ENCODE measurements around the gene CDH6. TPM values are rescaled to one million over a fixed set of nuclear protein-coding genes. Genes with fewer than 3 reads are reported as not detected.

The CDH6 gene
- total RNA-seq, 2 donors from 2014 or later, result 1.1 to 2.2 TPM

DNA sequence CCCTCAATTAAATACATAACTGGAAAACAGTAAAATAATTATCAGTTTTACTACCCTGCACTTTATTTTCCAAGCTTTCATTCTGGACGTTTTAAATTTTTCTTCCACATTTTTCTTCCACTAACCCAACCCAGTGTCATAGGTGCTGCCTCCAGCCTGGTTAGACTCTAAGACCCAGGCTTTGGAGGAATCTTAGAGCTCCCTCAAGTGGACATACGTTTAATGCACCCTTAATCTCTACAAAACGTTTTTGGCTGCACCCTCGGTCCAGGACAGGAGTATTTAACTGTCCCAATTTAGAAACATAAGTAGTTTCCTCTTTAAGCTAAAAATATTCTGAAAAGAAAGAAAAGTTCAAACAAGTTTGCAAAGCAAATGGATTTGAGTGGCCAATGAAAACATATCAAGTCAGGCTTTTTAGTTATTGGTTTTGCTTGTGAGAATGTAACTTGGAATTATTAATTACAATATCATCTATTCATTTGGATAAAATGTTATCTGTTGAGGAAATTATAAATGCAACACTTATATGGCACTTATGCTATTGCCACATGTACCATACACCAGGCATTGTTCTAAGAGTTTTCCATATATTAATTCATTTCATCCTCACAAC lies 38.9 kb downstream of the CDH6 start:
- TF ChIP-seq, protein P1, sequence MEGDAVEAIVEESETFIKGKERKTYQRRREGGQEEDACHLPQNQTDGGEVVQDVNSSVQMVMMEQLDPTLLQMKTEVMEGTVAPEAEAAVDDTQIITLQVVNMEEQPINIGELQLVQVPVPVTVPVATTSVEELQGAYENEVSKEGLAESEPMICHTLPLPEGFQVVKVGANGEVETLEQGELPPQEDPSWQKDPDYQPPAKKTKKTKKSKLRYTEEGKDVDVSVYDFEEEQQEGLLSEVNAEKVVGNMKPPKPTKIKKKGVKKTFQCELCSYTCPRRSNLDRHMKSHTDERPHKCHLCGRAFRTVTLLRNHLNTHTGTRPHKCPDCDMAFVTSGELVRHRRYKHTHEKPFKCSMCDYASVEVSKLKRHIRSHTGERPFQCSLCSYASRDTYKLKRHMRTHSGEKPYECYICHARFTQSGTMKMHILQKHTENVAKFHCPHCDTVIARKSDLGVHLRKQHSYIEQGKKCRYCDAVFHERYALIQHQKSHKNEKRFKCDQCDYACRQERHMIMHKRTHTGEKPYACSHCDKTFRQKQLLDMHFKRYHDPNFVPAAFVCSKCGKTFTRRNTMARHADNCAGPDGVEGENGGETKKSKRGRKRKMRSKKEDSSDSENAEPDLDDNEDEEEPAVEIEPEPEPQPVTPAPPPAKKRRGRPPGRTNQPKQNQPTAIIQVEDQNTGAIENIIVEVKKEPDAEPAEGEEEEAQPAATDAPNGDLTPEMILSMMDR (IDR thresholded peaks at IDR 0.05), result peak; percentile 34 to 74
- Histone ChIP-seq H3K36me3 (no peaks in the 10 kb centered on the region), H3K27me3 (no peaks in the 10 kb centered on the region), H3K4me3 (no peak overlapping the region), H3K4me1 (peaks cover 0 to 6% of the 10 kb centered on the region in 2 donors), H3K9me3 (no peaks in the 10 kb centered on the region), H3K27ac (peak overlapping the region in 1 of 2 donors; percentile 49)
- no peak for DNase-seq (ENCODE audit: low spot score)

DNA sequence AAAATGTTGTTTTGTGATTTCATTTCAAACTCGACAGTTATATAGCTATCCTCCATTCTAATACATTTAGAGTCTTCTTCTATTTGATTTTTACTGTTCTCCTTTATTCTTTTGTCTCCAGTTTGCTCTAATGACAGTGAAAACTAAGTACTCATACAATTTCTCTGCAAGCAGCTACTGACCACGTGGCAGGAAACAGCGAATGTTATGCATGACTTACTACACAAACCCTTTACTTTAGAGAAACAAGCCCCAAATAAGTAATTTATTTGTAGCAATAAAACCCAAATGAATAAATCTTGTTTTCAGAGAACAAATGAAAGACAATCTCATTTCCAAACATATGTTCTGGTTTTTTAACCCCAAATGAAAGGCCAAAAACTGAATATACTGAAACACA lies 41.9 kb downstream of the CDH6 start:
- TF ChIP-seq, protein P1 (IDR thresholded peaks at IDR 0.05), result no peak
- no peak overlapping the region for H3K4me3 ChIP-seq
- peaks cover 0 to 6% of the 10 kb centered on the region in 2 donors for H3K4me1 ChIP-seq
- no peaks in the 10 kb centered on the region for H3K36me3 ChIP-seq
- no peak for DNase-seq (ENCODE audit: low spot score)
- H3K9me3 ChIP-seq, result no peaks in the 10 kb centered on the region
- H3K27ac ChIP-seq, result no peak overlapping the region
- H3K27me3 ChIP-seq, result no peaks in the 10 kb centered on the region

DNA sequence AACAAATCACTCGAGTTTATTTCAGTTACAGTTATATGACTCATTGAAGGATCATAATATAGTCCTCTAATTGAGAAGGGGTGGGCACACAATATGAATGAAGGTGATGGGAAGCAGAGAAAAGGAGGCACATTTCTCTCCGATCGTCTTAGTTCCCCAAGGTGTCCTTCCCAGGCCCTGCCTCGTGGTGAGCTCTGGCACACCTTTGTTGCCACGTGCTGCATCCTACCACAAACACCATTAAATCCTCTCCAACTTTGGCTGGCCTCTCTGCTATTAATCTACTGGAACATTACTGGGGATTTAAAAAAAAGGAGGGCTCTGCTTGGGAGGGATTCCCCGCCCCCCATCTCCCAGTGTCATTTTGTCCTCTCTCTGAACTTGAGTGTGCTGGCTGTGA lies 42.9 kb downstream of the CDH6 start:
- H3K4me1 ChIP-seq, result peaks cover 0 to 6% of the 10 kb centered on the region in 2 donors
- H3K36me3 ChIP-seq, result no peaks in the 10 kb centered on the region
- no peaks in the 10 kb centered on the region for H3K9me3 ChIP-seq
- H3K27me3 ChIP-seq, result no peaks in the 10 kb centered on the region
- DNase-seq (ENCODE audit: low spot score), result no peak
- H3K4me3 ChIP-seq, result no peak overlapping the region
- no peak overlapping the region for H3K27ac ChIP-seq
- TF ChIP-seq, protein P1 (IDR thresholded peaks at IDR 0.05), result no peak

DNA sequence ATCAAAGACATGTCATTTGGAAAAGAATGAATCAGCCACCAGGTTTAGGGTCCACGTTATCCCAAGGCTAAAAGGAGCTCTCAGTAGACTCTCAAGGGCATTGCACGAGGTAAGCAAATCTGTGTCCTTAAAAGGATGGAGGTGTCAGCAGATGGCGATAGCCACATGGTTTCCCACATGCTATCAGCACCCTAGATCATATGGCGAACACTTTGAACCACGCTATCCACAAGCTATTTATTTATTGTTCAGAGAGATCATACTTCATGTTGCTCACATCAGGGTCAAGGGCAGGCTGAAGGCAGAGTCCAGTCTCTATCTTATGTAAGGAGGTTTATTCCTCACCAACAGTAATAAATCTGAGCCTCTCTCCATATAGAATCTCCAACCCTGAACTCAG lies 43.7 kb downstream of the CDH6 start:
- Histone ChIP-seq H3K36me3 (no peaks in the 10 kb centered on the region), H3K27ac (no peak overlapping the region), H3K4me1 (peaks cover 0 to 6% of the 10 kb centered on the region in 2 donors), H3K27me3 (no peaks in the 10 kb centered on the region), H3K4me3 (no peak overlapping the region), H3K9me3 (no peaks in the 10 kb centered on the region)
- DNase-seq (ENCODE audit: low spot score), result no peak
- TF ChIP-seq, protein P1 (IDR thresholded peaks at IDR 0.05), result no peak

DNA sequence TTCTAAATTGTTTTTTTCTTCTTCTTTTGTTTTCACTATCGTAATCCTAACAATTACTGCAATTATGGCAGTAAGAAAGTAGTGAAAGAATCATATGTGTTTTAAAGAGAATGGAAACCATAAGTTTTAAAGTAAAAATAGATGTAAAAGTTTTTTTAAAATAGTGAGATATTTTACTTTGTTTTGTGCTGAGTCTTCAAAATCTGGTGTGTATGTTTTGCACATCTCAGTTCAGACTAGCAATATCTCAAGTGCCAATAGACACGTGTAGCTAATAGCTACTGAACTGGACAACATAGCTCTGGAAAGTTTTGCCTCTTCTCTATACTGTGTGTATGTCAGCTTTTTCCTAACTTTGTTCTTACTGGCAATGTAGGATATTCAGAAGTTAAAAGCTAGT lies 45.0 kb downstream of the CDH6 start:
- TF ChIP-seq, protein P1 (IDR thresholded peaks at IDR 0.05), result no peak
- Histone ChIP-seq H3K27me3 (no peaks in the 10 kb centered on the region), H3K4me1 (no peaks in the 10 kb centered on the region), H3K9me3 (no peaks in the 10 kb centered on the region), H3K4me3 (no peak overlapping the region), H3K27ac (no peak overlapping the region), H3K36me3 (no peaks in the 10 kb centered on the region)
- no peak for DNase-seq (ENCODE audit: low spot score)

DNA sequence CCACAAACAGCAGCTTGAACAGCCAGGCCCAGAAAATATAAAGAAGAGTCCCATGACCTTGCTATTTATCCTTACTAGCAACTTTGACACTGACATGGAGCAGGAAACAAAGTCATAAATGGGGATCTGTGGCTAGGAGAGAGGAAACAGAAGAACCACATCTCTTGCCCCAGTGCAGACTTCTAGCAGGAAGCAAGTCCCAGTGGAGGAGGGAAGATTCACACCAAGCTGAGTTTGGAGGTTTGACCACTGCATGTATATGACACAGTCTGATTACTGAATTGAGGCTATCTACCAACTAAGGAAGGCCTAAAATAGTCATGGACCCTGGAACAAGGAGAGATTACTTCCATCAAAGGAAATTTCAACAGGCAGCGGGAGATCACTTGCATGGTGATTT lies 51.4 kb downstream of the CDH6 start:
- H3K27ac ChIP-seq, result no peak overlapping the region
- no peaks in the 10 kb centered on the region for H3K27me3 ChIP-seq
- TF ChIP-seq, protein P1 (IDR thresholded peaks at IDR 0.05), result no peak
- no peaks in the 10 kb centered on the region for H3K9me3 ChIP-seq
- no peak for DNase-seq (ENCODE audit: low spot score)
- no peaks in the 10 kb centered on the region for H3K36me3 ChIP-seq
- H3K4me3 ChIP-seq, result no peak overlapping the region
- no peaks in the 10 kb centered on the region for H3K4me1 ChIP-seq

All from right atrium auricular region (tissue), 2 donors.